ENCODE results near the gene IL21R.
"Not testable (repeated sequence)": the region's sequence is repeated elsewhere in the genome, so short reads cannot be mapped to it uniquely, and the experiment has no call there.

Gene IL21R

DNA sequence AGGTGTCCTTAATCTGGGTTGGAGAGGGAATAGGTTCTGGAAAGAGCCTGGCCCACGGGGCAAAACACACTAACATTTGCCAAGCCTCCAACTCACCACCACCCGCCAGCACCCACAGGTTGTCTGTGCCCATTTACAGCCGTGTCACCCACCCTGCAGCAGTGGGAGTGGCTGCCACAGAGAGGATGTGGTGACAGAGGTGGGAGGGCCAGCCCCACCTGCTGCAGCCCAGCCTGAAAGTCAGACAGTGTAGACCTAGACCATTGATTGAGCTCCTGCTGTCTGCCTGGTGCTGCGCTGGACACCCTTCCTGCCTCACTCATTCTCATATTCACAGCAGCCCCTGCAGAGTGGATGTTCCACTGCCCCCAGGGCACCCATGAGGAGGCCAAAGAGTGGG lies 44.7 kb downstream of the IL21R start:
- no peak for DNase-seq

DNA sequence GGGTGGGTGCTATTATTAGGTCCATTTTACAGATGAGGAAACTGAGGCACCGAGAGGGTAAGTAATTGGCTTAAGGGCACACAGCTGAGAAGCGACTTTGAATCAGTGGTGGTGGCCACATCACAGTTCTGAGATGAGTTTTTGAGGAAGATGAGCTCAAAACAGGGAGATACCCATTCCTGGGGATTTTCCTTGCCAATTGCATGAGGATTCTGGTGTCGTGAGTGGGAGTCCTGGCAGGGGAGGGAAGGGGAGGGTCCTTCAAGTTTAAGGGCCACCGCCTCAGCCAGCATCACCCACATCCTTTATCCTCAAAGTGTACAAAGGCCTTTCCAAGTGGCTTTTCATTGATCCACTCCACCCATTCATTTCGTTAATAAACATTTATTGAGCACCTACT lies 45.3 kb downstream of the IL21R start:
- no peak for DNase-seq

DNA sequence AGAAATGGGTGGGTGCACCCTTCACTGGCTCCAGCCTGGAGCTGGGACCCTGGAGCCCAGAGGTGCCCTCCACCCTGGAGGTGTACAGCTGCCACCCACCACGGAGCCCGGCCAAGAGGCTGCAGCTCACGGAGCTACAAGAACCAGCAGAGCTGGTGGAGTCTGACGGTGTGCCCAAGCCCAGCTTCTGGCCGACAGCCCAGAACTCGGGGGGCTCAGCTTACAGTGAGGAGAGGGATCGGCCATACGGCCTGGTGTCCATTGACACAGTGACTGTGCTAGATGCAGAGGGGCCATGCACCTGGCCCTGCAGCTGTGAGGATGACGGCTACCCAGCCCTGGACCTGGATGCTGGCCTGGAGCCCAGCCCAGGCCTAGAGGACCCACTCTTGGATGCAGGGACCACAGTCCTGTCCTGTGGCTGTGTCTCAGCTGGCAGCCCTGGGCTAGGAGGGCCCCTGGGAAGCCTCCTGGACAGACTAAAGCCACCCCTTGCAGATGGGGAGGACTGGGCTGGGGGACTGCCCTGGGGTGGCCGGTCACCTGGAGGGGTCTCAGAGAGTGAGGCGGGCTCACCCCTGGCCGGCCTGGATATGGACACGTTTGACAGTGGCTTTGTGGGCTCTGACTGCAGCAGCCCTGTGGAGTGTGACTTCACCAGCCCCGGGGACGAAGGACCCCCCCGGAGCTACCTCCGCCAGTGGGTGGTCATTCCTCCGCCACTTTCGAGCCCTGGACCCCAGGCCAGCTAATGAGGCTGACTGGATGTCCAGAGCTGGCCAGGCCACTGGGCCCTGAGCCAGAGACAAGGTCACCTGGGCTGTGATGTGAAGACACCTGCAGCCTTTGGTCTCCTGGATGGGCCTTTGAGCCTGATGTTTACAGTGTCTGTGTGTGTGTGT lies 46.8 kb downstream of the IL21R start:
- no peak for DNase-seq

DNA sequence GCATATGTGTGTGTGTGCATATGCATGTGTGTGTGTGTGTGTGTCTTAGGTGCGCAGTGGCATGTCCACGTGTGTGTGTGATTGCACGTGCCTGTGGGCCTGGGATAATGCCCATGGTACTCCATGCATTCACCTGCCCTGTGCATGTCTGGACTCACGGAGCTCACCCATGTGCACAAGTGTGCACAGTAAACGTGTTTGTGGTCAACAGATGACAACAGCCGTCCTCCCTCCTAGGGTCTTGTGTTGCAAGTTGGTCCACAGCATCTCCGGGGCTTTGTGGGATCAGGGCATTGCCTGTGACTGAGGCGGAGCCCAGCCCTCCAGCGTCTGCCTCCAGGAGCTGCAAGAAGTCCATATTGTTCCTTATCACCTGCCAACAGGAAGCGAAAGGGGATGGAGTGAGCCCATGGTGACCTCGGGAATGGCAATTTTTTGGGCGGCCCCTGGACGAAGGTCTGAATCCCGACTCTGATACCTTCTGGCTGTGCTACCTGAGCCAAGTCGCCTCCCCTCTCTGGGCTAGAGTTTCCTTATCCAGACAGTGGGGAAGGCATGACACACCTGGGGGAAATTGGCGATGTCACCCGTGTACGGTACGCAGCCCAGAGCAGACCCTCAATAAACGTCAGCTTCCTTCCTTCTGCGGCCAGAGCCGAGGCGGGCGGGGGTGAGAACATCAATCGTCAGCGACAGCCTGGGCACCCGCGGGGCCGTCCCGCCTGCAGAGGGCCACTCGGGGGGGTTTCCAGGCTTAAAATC lies 47.6 kb downstream of the IL21R start:
- no peak for DNase-seq

DNA sequence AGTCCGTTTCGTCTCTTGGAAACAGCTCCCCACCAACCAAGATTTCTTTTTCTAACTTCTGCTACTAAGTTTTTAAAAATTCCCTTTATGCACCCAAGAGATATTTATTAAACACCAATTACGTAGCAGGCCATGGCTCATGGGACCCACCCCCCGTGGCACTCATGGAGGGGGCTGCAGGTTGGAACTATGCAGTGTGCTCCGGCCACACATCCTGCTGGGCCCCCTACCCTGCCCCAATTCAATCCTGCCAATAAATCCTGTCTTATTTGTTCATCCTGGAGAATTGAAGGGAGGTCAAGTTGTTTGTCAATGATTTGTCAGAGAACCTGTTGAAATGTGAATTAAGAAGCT lies 48.2 kb downstream of the IL21R start:
- DNase-seq = no peak

DNA sequence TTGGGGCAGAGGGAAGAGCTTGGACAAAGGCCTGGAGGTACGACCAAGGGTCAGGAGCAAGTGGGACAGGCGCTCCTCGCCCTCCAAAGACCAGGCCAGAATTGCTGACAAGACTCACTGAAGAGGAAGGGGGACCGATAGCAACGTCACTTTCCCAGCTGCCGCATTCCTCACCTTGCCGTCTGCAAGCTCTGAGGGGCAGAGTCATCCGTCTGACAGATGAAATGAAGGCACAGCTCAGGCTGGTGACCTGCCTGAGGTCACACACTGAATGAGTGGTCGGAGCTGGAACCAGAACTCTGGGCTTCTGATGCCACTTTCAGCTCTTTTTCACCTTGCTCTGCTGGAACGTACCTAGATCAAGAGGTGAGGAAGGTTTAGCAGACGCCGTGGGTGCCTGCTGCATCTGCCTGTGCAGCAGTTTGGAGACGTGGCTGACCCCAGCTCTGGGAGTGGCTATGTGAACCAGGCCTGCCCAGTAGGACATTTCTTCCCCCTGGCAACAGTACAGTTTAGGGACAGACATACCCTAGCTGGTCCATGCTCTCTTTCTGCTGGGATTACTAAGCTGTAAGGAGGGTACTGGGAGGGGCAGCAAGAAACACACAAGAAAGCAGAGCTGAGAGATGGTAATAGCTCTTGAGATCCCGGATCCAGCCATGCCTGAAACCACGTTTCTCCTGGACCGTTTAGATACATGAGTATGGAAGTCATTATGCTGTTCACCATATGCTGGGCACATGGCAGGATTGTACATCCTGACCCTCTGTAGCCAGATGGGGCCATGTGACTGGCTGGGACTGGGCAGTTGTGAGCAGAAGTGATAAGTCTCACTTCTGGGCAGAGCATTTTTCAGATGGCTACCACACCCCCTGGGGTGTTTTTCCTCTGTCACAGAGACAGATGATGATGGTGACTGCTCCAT lies 50.9 kb downstream of the IL21R start:
- no peak for DNase-seq

DNA sequence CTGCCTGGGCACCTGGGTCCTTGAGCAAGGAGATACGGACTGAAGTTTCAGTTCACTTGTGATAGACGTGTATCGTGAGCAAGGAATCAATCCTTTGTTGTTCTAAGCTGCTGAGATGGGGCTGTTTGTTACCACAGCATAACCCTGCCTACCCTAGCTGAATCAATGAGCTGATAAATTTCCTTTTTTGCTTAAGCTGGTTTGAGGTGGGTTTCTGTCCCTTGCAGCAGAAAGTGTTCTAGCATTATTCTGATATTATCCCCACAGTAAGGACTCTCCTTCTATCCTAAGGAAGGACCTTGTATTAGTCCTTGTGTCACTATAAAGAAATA lies 51.5 kb downstream of the IL21R start:
- no peak for DNase-seq

DNA sequence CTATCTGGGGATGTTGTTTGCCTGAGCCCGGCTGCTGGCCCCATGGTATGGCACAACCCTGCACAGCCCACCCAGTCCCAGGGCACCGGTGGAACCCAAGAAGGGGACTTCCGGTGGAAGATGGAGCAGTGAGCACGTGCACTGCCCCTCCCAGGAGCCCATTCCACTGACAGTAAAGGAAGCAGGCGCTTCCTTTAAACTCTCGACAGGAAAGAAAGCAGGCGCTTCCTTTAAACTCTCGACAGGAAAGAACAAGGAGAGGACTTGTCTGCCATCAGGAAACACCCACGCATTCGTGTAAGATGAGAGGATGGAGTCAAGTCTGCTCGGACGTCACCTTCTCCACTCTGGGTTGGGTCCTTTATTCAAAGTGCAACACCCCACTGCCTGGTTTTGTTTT lies 53.7 kb downstream of the IL21R start:
- no peak for DNase-seq

DNA sequence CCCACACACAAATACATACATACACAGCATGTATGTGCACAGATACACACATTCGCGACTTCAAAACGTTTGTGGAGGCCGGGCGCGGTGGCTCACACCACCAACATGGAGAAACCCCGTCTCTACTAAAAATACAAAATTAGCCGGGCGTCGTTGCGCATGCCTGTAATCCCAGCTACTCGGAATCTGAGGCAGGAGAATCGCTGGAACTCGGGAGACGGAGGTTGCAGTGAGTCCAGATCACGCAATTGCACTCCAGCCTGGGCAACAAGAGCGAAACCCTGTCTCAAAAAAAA lies 55.6 kb downstream of the IL21R start:
- not testable (repeated sequence) for DNase-seq

DNA sequence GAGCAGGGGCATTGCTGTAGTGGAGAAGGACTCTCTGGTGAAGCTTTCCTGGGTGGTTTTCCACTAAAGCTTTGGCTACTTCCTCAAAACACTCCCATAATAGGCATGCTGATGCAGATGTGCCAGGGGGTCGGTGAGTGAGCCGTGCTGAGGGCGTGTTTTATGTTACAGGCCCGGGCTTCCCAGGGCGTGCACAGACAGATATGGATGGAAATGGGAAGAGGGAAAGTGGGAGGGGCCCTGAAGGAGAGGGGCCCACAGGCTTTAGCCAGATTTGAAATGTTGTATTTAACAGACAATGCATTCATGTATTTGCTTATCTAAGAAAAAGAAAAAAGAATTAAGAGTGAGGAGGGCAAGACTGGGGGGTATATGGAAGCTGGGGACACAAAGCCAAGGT lies 56.3 kb downstream of the IL21R start:
- no peak for DNase-seq

DNA sequence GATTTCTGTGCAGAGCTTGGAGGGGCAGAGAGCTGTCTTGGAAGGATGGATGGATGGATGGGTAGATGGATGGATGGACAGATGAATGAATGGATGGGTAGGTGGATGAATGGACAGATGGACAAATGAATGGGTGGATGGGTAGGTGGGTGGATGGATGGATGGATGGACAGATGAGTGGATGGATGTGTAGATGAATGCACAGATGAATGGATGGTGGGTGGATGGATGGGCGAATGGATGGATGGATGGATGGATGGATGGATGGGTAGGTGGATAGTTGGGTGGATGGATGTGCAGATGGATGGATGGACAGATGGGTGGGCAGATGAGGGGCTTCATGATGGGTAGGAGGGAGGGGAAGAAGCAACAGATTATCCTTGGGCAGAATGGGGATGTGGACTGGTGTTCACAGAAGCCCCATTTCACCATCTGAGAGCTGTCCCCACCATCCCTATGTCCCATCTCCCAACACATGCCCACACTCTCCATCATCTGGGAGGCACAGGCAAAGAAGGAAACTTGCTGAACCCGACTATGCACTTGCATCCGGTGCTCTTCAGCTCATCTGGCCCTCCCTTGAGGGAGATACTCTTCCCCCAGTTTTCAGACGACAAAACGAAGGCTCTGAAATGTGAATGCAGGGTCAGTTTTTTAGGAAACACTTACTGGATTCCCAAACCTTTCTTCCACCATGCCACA lies 57.2 kb downstream of the IL21R start:
- DNase-seq = no peak

DNA sequence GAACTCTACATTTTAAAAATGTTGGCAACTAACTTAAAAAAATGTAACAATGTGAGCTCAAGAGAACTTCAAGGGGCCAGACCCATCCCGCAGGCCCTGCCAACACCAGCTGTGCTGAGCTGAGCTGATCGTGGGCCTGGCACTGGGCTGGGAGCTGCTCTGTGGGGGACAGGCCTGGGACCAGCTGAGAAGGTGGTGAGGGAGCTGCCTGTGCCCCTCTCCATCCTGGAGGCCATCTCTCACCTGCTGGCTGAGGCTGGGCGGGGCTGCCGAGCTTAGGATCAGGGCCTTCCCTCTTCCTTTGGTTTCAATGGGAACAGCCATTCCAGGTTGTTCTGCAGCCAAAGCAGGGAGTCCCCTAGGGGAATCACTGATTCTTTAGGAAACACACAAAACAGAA lies 58.2 kb downstream of the IL21R start:
- no peak for DNase-seq

DNA sequence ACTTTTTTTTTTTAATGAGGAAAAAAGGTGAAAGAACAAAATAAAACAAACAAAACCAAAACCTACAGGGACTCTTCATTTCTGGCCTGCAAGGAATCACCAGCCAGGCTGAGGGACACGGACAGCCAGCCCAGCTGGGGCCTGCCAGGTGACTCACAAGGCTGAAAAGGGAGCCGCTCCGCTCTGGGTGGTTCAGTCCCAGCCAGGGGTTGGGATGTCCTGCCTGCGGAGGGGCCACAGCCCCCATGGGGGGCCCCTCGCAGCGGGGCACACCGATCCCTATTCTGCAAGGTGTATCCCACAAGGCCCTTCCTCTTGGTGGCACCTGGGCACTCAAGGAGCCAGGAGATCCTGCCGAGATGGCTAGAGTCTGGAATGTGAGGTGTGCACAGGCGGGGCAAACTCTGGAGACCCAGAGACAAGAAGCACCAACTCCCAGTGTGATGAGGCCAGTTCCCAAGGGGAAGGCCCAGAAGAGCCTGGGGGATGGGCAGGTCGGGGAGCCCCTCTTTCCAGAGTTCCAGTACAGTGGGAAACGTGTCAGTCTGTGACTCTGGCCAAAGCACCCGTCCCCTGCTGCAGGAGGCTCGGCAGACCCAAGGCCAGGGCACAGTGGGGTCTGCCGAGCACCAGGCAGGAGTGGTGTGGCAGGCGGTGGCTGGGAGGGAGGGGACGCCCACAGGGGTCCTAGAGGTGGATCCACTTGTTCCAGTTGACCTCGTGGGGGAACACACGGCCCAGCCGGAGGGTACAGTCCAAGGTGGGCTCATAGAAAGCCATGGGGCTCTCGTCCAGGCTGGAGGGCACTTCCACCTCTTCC lies 58.9 kb downstream of the IL21R start:
- DNase-seq = no peak

DNA sequence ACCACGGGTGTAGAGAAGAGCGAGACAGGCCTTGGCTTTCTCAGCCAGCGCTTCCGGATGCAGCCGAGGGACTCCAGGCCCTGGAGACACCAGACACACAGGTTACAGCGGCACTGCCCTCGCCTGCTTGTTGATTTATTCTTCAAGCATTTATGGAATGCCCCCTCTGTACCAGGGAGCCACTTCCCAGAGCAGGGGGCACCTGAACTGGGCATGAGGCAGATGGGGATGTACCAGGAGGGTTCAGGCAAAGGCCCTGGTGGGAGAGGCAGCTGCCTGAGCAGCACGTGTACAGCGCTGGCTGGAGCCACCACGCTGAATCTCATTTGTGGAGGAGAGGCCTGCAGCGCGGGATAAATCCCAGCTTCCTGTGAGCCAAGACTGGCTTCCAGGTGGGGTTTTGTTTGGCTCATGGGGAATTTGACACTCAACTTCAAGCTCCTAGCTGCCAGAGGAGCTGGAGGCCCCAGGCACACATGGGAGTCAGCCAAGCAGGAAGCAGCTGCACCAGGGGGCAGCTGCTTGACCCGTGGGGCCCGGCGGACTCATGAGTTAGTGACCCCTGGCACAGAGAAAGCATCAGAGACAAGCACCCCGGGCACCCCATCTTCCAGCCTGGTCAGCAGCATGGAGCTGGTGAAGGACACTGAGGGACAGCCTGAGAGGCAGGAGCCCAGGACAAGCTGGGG lies 59.7 kb downstream of the IL21R start:
- DNase-seq = no peak

DNA sequence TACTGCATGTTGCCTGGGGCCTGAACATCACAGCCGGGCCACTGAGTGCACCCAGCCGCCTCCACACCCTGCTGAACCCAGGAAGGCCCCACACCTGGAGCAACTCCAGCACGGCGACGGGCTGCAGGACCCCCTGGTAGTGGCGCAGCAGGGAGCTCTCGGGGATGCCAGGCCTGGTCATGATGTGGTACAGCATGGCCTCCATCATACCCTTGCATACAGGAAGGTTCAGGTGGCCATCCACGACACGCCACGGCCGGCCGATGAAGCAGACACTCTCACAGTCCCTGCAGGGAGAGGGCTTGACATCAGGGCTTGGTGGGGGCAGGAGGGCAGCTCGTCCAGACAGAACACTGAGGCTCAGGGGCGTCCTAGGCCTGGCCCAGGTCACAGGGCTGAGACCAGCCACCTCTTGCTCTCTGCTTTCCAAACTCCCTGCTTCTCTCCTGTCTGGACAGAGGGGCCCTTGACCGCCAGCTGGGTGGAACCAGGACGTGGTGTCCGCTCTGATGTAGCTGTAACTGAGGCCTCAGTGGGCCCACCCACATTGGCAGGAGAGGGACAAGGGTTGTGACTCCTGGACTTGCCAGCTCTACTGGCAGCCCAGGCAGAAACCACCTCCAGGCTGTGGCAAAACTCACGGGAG lies 60.3 kb downstream of the IL21R start:
- no peak for DNase-seq

DNA sequence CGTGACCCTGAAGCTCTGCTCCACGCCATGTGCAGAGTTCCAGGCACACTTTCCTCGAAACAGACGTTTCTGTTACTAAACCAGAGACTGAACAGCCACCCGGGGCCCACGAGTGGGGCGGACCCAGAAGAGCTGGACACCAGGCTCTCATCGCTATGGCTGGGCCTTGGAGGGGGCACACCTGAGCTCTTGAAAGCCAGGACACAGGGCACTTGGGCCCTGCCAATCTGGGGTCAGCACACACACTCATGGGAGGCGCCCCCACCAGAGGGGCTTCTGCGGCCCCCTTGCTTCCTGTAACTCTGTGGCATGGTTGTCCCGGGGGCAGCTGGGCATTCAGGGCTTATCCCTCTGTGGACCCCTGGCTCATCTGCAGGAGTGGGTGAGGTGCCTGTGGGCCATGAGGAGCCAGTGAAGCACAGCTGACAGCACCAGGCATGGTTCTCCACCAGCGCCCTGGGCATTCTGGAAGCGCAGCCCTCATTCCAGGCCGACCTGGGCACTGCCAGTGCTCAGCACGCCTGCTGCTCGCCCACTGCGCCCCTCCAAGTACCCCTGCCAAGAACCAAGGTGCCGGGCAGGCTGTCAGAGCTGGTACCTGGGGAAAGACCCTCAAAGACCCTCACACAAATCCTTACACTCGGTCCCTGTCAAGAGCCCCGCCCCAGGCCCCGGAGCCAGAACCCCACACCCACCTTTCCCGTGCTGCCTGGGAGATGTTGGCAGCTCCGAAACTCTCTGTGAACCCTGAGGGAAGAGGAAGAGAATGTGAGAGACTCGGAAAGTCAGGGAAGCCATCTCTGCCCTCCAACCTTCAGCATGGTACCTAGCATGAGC lies 61.1 kb downstream of the IL21R start:
- no peak for DNase-seq

DNA sequence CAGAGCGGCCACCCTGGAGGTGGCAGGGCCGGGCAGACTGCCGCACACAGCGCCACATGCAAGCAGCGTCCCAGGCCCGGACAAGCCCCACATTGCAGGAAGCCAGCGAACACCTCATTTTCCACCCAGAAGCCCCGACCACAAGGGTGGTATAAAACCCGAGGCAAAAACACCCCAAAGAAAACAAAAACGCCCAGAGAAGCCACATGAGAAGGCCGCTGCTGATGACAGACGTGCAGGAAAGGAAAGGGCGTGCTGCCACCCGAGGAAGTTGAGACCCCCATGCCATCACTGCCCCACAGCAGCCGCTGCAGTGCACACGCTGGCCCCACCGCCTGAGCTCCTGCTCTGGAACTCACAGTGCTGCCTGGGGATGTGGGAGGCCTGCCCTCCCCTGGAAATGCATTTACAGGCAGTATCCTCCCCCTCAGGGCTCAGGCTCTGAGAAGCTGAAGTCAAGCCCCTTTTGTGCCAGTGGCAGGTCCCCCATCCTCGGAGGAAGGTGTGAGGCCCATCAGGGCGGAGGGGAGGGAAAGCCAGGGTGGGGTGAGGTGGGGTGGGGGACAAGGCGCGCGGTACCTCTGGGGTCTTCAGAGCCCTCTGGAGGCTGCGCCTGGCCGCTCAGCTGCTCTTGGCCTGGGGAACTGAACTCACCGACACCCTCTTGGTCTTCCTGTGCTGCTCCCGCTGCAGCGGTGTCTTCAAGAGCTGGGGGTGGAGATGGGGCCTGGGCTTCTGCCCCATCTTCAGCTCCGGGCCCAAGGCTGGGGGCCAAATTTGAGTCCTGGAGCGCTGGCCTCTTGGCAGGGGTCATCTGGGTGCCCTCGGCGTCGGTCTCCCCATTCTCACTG lies 62.0 kb downstream of the IL21R start:
- DNase-seq = no peak

DNA sequence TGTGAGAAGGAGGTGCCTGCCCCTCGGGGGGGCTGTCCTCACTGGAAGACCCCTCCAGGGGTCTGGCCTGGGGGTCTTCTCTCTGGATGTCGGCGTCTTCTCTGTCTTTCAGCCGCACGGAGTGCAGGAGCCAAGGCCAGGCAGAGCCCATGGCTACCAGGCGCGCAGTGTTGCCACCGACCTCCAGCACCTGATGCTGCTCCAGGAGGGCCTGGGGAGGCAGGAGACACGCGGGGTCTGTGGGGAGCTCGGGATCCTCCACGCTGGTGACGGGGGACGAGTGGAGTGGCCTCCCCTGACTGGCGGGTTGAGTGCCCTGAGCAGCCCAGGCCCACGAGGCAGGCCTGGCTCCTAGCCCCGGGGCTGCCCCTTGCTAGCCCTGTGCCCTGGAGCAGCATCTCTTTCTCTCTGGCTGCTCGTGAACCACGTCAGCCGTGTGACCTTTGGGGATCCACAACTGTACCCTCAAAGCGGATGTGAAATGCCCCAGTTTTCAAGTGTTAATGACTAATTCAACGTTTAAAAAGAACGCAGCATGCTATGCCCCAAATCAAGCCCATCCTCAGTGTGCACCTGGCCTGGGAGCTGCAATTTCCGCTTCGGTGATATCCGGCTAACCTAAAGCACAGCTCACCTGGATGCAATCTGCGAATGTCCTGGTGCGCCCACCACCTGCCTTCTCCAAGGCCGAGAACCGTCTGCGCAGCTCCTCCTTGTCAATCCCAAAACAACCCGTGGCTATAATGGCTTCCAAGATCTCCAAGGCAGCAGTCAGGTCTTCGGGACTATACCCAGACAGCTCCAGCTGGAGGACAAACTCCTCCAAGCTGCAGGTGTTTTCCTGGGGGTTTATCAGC lies 62.9 kb downstream of the IL21R start:
- DNase-seq = no peak

Measured in cerebellar nuclear complex (tissue), 1 donor.